ENCODE measurements around the gene MAP1S. TPM values are rescaled to one million over a fixed set of nuclear protein-coding genes. Genes with fewer than 3 reads are reported as not detected.
A peak's percentile ranks its signal among the peaks of the same experiment; 100 is the strongest.

Gene MAP1S
- total RNA-seq, 6 experiments from 2014 or later = 11.1 to 31.3 (median 14.9) TPM

- Histone ChIP-seq H3K27me3 (no peaks in the 10 kb centered on the region), H3K36me3 (peaks cover 0 to 40% (median 8%) of the 10 kb centered on the region in 4 donors), H3K9me3 (no peaks in the 10 kb centered on the region), H3K4me3 (no peak overlapping the region), H3K27ac (no peak overlapping the region), H3K4me1 (peaks cover 0 to 1% (median 0%) of the 10 kb centered on the region in 4 donors)
- TF ChIP-seq CTCF (IDR thresholded peaks at IDR 0.05) (no peak), POLR2A (IDR thresholded peaks at IDR 0.05) (no peak)
- ATAC-seq (peak in 1 of 4 donors; percentile 18), DNase-seq (no peak)
- no CpG with 5 or more reads among the region's 62 CpGs for WGBS (ENCODE audit: insufficient coverage, low coverage, low lambda C conversion rate, missing lambda C conversion rate)
- intact Hi-C loops (cut with DNase I) = no loop called here
Measured at GRCh38 chr19:17726964-17727773, 7.9 kb downstream of the MAP1S start.

- ATAC-seq = no peak
- DNase-seq = no peak
- 93% methylated on average over 3 of the region's 19 CpGs for WGBS (ENCODE audit: insufficient coverage, low coverage, low lambda C conversion rate, missing lambda C conversion rate)
- H3K4me1 ChIP-seq = no peaks in the 10 kb centered on the region
- peaks cover 0 to 44% (median 8%) of the 10 kb centered on the region in 4 donors for H3K36me3 ChIP-seq
- no peaks in the 10 kb centered on the region for H3K9me3 ChIP-seq
- intact Hi-C loops (cut with DNase I) = no loop called here
- H3K27ac ChIP-seq = no peak overlapping the region
- no peak overlapping the region for H3K4me3 ChIP-seq
- TF ChIP-seq CTCF (IDR thresholded peaks at IDR 0.05) (no peak), POLR2A (IDR thresholded peaks at IDR 0.05) (no peak)
- no peaks in the 10 kb centered on the region for H3K27me3 ChIP-seq
Measured at GRCh38 chr19:17727843-17728242, 8.6 kb downstream of the MAP1S start.

- Histone ChIP-seq H3K27me3 (no peaks in the 10 kb centered on the region), H3K9me3 (no peaks in the 10 kb centered on the region), H3K27ac (no peak overlapping the region), H3K36me3 (peaks cover 0 to 29% (median 5%) of the 10 kb centered on the region in 4 donors), H3K4me1 (no peaks in the 10 kb centered on the region), H3K4me3 (no peak overlapping the region)
- intact Hi-C loops (cut with DNase I) = no loop called here
- no peak for DNase-seq
- 94% methylated on average over 5 of the region's 22 CpGs for WGBS (ENCODE audit: insufficient coverage, low coverage, low lambda C conversion rate, missing lambda C conversion rate)
- ATAC-seq = peak in 1 of 4 donors; percentile 39
- TF ChIP-seq POLR2A (IDR thresholded peaks at IDR 0.05) (no peak), CTCF (IDR thresholded peaks at IDR 0.05) (no peak)
Measured at GRCh38 chr19:17733127-17733526, 13.8 kb downstream of the MAP1S start.

GRCh38 chr19:17734146-17734545, 14.9 kb downstream of the MAP1S start:
- TF ChIP-seq CTCF (IDR thresholded peaks at IDR 0.05) = no peak
- no peak for TF ChIP-seq POLR2A (IDR thresholded peaks at IDR 0.05)
- ATAC-seq (peak in 1 of 4 donors; percentile 13), DNase-seq (no peak)
- H3K4me1 ChIP-seq = no peaks in the 10 kb centered on the region
- peaks cover 0 to 27% (median 3%) of the 10 kb centered on the region in 4 donors for H3K36me3 ChIP-seq
- WGBS (ENCODE audit: insufficient coverage, low coverage, low lambda C conversion rate, missing lambda C conversion rate) = 94% methylated on average over 3 of the region's 16 CpGs
- H3K4me3 ChIP-seq = no peak overlapping the region
- H3K9me3 ChIP-seq = no peaks in the 10 kb centered on the region
- no peak overlapping the region for H3K27ac ChIP-seq
- intact Hi-C loops (cut with DNase I) = no loop called here
- no peaks in the 10 kb centered on the region for H3K27me3 ChIP-seq

All from right lobe of liver (tissue), 6 donors.